ENCODE data around the gene NFIX.

DNA sequence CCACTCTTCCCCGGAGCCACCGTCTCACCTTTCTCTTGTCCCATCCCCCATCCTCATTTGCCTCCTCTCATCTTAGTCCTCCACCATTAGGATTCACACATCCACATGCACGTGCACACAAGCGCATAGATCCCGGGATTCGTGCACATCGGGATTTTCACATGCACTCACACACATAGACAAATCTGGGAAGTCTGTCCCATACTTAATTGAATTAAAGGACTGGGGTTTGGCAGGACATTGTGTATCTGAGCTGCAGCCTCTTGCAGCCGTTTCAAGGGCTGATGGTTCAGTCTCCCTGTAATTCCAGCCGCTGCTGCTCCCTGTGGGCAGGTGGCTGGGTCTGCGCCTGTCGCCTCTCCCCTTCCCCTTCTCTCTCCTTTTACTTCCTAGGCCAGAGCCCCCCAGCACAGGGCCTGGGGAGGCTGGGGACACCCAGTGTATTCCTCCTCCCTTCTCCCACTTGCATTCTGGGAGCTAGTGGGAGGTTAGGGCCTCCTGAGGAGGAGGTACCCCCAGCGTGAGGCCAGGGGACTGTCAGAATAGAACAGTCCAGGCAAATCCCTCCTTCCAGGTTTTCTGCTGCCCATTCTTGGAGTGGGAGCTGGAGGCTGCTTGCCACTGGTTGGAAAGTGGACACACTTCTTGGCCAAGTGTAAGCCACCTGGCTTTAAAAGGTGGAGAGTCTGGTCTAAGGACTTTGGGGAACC, 63.8 kb downstream of the NFIX start:
- TF ChIP-seq EZH2 (IDR thresholded peaks at IDR 0.05; ENCODE audit: insufficient read depth, low read length): no peak
- TF ChIP-seq, protein P1, sequence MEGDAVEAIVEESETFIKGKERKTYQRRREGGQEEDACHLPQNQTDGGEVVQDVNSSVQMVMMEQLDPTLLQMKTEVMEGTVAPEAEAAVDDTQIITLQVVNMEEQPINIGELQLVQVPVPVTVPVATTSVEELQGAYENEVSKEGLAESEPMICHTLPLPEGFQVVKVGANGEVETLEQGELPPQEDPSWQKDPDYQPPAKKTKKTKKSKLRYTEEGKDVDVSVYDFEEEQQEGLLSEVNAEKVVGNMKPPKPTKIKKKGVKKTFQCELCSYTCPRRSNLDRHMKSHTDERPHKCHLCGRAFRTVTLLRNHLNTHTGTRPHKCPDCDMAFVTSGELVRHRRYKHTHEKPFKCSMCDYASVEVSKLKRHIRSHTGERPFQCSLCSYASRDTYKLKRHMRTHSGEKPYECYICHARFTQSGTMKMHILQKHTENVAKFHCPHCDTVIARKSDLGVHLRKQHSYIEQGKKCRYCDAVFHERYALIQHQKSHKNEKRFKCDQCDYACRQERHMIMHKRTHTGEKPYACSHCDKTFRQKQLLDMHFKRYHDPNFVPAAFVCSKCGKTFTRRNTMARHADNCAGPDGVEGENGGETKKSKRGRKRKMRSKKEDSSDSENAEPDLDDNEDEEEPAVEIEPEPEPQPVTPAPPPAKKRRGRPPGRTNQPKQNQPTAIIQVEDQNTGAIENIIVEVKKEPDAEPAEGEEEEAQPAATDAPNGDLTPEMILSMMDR (IDR thresholded peaks at IDR 0.05; ENCODE audit: insufficient read depth, low read depth, low read length): no peak

Measured in astrocyte (in vitro differentiated cells and primary cell).